ENCODE results near the gene HPX.

GRCh38 chr11:6385046-6385777 lies 55.6 kb downstream of the HPX start:
- TF ChIP-seq POLR2AphosphoS5 (IDR thresholded peaks at IDR 0.05; ENCODE audit: borderline replicate concordance, low read depth, low read length), result peak; percentile 56; the same call in 1 of the 2 replicates
- TF ChIP-seq EZH2 (IDR thresholded peaks at IDR 0.05), result no peak

All from SK-N-MC (cell line).